Measurements from ENCODE around the gene CCDC92B. TPM values are rescaled to one million over a fixed set of nuclear protein-coding genes. Genes with fewer than 3 reads are reported as not detected.
"Not testable (repeated sequence)": the region's sequence is repeated elsewhere in the genome, so short reads cannot be mapped to it uniquely, and the experiment has no call there.

CCDC92B gene
- total RNA-seq, 1 donor from 2014 or later, result 0.68 TPM

GRCh38 chr17:2688351-2689342 is 60.8 kb downstream of the CCDC92B start:
- peak; percentile 3 for ATAC-seq

- no peak for ATAC-seq
Measured at GRCh38 chr17:2687074-2687418, 62.4 kb downstream of the CCDC92B start.

GRCh38 chr17:2685696-2686095 is 63.8 kb downstream of the CCDC92B start:
- no peak for ATAC-seq

GRCh38 chr17:2684549-2684948 is 64.9 kb downstream of the CCDC92B start:
- ATAC-seq, result no peak

- ATAC-seq, result peak; percentile 9
Measured at GRCh38 chr17:2683912-2684311, 65.5 kb downstream of the CCDC92B start.

- ATAC-seq, result no peak
Measured at GRCh38 chr17:2682176-2682938, 67.1 kb downstream of the CCDC92B start.

GRCh38 chr17:2681650-2682049 is 67.8 kb downstream of the CCDC92B start:
- no peak for ATAC-seq

- no peak for ATAC-seq
Measured at GRCh38 chr17:2680961-2681360, 68.5 kb downstream of the CCDC92B start.

GRCh38 chr17:2679247-2679646 is 70.2 kb downstream of the CCDC92B start:
- ATAC-seq, result not testable (repeated sequence)

Other genes starting within 250 kb of the CCDC92B start
- 20.8 TPM for gene METTL16, start 237.8 kb downstream of the CCDC92B start, total RNA-seq
- 102 TPM for gene PAFAH1B1, start 156.0 kb downstream of the CCDC92B start, total RNA-seq
- 99.0 TPM for gene CLUH, start 37.9 kb downstream of the CCDC92B start, total RNA-seq
- 17.9 TPM for gene RAP1GAP2, start 46.8 kb upstream of the CCDC92B start, total RNA-seq